Endometrial microvascular endothelial cells (primary cell): ENCODE results near the gene MOV10. TPM values are rescaled to one million over a fixed set of nuclear protein-coding genes. Genes with fewer than 3 reads are reported as not detected.
"Not testable (repeated sequence)": the region's sequence is repeated elsewhere in the genome, so short reads cannot be mapped to it uniquely, and the experiment has no call there.

ENCODE experiments used
- in situ Hi-C: cut with HindIII; loops from 2 replicates; pipeline ENCODE4 v1.10.0; 2017; ENCODE audit warnings: low sequenced_read_pairs, low pct_unique_long_range_greater_than_20kb; ENCODE audit errors: inconsistent ontology term
- total RNA-seq: library from RNA; depleted of rRNA; stranded (reverse); fragments of >200 nt; gene quantifications from one replicate; pipeline ENCODE4 v1.2.3, GENCODE V29; 2015; ENCODE audit errors: inconsistent ontology term

Gene MOV10
- total RNA-seq, 1 donor from 2014 or later: 44.3 TPM

GRCh38 chr1:112708489-112708888 lies 34.0 kb downstream of the MOV10 start:
- in situ Hi-C loops: no loop called here

- in situ Hi-C loops: loop anchor here (10.0 kb wide), 2 partner anchors 165 to 335 kb away; no protein-coding TSS in a partner anchor
Observed at GRCh38 chr1:112710159-112710558, 35.7 kb downstream of the MOV10 start.

- in situ Hi-C loops: loop anchor here (10.0 kb wide), 2 partner anchors 164 to 334 kb away; no protein-coding TSS in a partner anchor
Observed at GRCh38 chr1:112710586-112710985, 36.1 kb downstream of the MOV10 start.

DNA sequence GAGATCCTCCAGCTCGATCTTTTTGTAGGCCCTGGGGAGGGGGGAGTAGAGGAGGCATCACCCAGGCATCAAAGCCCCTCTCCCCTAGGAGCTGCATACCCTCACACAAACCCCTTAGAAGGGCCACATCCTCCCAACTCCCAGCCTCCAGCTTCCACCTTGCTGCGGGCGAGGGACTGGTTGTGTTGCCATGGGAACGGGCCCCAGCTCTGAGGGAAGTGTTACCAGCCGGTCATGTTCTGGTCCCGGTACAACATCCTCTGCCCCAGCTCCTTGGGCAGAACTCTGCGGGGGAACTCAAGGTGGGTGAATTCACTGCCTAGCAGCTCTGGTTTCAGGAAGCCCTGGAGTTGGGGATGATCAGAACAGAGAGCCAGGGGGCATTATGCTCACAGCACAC lies 36.6 kb downstream of the MOV10 start:
- in situ Hi-C loops: loop anchor here (10.0 kb wide), 2 partner anchors 164 to 334 kb away; no protein-coding TSS in a partner anchor

- in situ Hi-C loops: loop anchor here (10.0 kb wide), 2 partner anchors 163 to 333 kb away; no protein-coding TSS in a partner anchor
Observed at GRCh38 chr1:112711670-112712069, 37.2 kb downstream of the MOV10 start.

DNA sequence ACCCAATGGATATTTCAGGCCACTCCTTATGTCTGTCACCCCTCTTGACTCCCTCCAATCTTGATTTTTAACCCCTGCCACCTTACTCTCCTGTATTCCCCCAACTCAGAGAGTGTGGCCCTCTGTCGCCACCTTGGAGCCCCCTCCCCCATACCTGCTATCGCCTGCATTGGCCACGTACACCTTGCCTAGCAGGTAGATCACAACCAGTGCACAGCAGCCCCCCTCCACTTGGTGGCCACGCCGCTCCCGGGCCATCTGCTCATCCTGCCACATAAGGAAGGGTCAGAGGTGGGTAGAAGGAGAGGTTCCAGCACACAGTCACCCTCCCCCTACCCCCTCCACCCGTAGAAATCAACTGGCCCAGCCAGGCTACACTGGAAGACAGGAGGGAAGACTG lies 37.7 kb downstream of the MOV10 start:
- in situ Hi-C loops: loop anchor here (10.0 kb wide), 2 partner anchors 163 to 333 kb away; no protein-coding TSS in a partner anchor

- in situ Hi-C loops: loop anchor here (10.0 kb wide), 2 partner anchors 162 to 332 kb away; no protein-coding TSS in a partner anchor
Observed at GRCh38 chr1:112712701-112713128, 38.3 kb downstream of the MOV10 start.

GRCh38 chr1:112713466-112714312 lies 39.2 kb downstream of the MOV10 start:
- in situ Hi-C loops: loop anchor here (10.0 kb wide), 2 partner anchors 161 to 331 kb away; no protein-coding TSS in a partner anchor

DNA sequence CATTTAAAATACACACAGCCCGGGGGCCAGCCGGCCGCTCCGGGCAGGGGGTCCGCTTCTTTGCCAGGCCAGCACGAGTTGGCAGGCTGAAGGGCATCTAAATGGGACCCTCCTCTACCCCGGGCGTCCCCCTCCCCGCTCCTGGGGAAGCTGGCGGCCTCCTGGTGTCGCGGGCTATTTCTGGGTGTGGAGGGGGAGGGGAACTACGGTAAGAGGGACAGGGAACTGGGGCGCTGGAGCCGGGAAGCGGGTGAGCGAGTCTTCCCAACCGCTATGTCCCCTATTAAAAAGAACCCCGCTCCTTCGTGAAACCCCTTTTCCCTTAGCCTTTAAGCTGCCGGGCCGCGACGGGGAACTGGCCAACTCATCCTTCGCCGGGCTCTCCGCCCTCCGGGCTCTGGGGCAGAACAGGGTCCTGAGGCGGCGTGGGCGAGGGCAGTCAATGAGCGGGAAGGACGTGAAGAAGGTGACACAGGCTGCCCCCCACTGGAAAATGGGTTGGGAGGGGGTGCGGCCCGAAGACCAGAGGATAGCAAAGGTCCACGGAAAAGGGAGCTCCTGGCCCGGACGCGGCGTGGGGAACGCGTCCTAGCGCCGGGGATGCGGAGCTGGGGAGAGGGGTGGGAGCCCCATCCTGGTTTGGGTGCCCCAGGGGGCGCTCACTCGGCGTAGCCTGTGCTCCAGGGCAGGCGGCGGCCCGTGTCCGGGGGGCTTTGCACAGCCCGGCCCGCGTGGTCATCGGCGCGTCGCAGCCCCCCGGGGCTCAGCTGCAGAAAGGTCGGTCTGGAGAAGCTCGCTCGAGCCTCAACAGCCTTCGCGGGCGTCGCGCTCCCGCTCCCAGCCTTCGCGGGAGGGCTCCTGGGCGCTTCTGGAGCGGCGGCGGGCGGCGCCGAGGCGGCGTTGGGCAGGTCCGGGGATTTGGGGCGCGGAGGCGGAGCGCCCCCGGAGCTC lies 40.1 kb downstream of the MOV10 start:
- in situ Hi-C loops: loop anchor here (10.0 kb wide), 2 partner anchors 160 to 330 kb away; no protein-coding TSS in a partner anchor

DNA sequence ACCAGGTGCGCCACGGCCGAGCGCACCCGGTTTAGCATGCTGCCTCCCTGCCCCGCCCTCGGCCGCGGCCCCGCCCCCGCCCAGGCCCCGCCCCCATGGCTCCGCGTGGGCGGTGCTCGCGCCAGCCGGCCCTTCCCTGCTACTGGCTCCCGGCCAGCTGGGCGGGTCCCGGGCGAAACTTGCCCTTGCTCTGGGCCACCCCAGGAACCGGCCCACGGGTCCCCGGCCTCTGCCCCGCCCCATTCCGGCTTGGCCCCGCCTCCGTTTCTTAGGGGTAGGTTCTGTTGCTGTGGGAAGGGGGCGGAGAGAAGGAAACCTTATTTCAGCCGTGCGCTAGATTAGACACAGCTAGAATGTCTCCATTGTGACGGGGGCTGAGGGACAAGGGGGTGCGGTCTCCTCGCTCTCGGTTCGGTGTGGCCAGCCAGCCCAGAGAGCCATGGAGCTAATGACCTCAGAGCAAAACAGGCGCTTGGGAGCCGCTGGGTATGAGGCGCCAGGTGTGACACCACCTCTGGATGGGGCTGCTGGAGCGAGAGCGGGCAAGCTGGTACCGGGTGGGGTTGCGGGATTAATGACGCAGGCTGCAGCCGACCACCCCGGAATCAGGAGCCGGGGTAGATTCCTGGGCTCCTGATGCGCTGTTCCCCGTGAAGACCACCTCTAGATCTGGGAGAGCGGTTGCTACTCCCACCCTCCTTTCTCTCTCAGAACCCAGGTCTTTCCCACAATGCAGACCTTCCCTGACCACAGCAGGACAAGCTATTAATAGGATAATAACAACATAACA lies 41.0 kb downstream of the MOV10 start, which contains the start of gene PPM1J:
Gene PPM1J, minus strand, starts transcription at position 69 of the 790 bp plus-strand sequence. Its CDS starts 31 bp downstream, at position 38.
- in situ Hi-C loops: loop anchor here (10.0 kb wide), 2 partner anchors 159 to 329 kb away; no protein-coding TSS in a partner anchor

GRCh38 chr1:112716133-112716720 lies 41.8 kb downstream of the MOV10 start:
- in situ Hi-C loops: loop anchor here (10.0 kb wide), 2 partner anchors 159 to 329 kb away; no protein-coding TSS in a partner anchor

- in situ Hi-C loops: loop anchor here (10.0 kb wide), 2 partner anchors 157 to 327 kb away; no protein-coding TSS in a partner anchor
Observed at GRCh38 chr1:112717263-112717873, 42.9 kb downstream of the MOV10 start.

DNA sequence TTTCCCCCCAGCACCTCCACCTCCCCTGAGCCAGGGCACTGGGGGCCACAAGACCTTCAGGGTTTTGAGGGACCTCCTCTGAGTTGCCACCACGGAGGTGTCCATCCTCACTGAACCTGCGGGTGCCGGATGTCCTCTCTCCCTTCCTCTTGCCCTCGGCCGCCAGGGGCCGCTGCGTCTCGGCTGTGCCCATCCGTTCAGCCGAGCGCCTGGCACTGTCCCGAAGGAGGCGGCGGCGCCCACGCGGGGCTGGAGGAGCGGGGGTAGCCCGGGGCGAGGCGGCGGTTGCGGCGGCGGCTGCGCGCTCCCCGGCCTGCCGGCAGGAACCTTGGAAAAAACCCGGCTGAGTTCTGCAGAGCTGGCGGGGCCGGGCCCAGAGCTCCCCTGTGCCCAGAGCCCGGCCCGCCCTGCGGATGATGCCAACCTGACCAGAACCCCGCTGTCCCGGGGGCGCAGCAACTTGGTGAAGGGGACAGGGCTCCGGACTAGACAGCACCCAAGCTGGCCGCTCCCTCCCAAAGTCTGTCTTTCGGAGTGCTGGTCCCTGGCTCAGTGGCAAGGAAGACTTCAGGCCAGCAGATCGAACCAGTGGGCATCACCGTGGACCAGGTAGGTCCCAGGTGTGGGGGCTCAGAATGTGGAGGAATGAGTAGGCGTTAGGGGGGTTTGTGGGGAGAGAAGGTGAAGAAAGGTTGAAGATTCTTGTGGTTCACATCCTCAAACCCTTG lies 44.4 kb downstream of the MOV10 start:
- in situ Hi-C loops: loop anchor here (10.0 kb wide), 2 partner anchors 156 to 326 kb away; no protein-coding TSS in a partner anchor

DNA sequence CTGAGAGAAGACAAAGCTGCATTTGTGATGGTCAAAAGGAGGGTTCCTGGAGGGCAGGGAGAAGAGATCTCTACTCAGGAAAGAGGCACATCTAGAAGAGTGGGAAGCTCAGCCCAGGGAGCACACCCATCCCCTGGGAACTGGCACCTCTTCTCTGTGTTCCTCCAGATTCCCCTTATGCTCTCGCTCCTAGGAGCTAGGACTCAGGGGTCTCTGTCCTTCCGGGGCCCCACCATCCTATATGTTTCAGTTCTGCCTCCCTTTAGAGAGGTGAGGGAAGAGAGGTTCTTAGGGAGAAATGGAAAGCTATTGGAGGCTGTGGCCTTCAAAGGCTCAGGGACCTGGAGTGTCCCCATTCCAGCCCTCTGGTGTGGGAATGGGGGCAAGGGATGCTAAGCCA lies 45.2 kb downstream of the MOV10 start:
- in situ Hi-C loops: loop anchor here (10.0 kb wide), 2 partner anchors 155 to 325 kb away; no protein-coding TSS in a partner anchor

GRCh38 chr1:112720800-112721199 lies 46.3 kb downstream of the MOV10 start:
- in situ Hi-C loops: no loop called here

DNA sequence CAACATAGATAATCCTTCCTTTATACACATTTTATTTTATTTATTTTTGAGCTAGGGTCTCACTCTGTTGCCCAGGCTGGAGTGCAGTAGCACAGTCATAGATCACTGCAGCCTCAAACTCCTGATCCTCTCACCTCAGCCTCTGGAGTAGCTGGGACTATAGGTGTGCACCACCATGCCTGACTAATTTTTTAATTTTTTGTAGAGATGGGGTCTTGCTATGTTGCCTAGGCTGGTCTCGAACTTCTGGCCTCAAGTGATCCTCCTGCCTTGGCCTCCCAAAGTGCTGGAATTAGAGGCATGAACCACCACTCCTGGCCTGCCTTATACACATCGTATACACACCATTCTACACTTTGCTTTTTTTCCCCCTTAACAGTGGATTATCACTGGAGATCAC lies 46.8 kb downstream of the MOV10 start:
- in situ Hi-C loops: not testable (repeated sequence)
